ENCODE results near the gene MLC1.

MLC1 gene

GRCh38 chr22:50058061-50058905 lies 26.9 kb downstream of the MLC1 start, which contains the start of gene TTLL8:
Gene TTLL8, minus strand, starts transcription at chr22:50058298.
- DNase-seq (ENCODE audit: low spot score): no peak

- DNase-seq (ENCODE audit: low spot score): no peak
Measured at GRCh38 chr22:50057278-50058060, 27.8 kb downstream of the MLC1 start.

GRCh38 chr22:50056214-50056972 lies 28.8 kb downstream of the MLC1 start:
- no peak for DNase-seq (ENCODE audit: low spot score)

GRCh38 chr22:50053861-50054260 lies 31.4 kb downstream of the MLC1 start:
- no peak for DNase-seq (ENCODE audit: low spot score)

GRCh38 chr22:50051930-50052329 lies 33.3 kb downstream of the MLC1 start:
- no peak for DNase-seq (ENCODE audit: low spot score)

- no peak for DNase-seq (ENCODE audit: low spot score)
Measured at GRCh38 chr22:50049299-50050195, 35.7 kb downstream of the MLC1 start.

GRCh38 chr22:50048836-50049235 lies 36.4 kb downstream of the MLC1 start:
- DNase-seq (ENCODE audit: low spot score): no peak

- DNase-seq (ENCODE audit: low spot score): no peak
Measured at GRCh38 chr22:50048061-50048765, 37.0 kb downstream of the MLC1 start.

- DNase-seq (ENCODE audit: low spot score): no peak
Measured at GRCh38 chr22:50047346-50047745, 37.9 kb downstream of the MLC1 start.

- no peak for DNase-seq (ENCODE audit: low spot score)
Measured at GRCh38 chr22:50046481-50047245, 38.6 kb downstream of the MLC1 start.

GRCh38 chr22:50046019-50046415 lies 39.2 kb downstream of the MLC1 start:
- DNase-seq (ENCODE audit: low spot score): no peak

GRCh38 chr22:50045211-50046018 lies 39.8 kb downstream of the MLC1 start:
- DNase-seq (ENCODE audit: low spot score): no peak

- DNase-seq (ENCODE audit: low spot score): no peak
Measured at GRCh38 chr22:50044485-50045118, 40.6 kb downstream of the MLC1 start.

- DNase-seq (ENCODE audit: low spot score): no peak
Measured at GRCh38 chr22:50041361-50042065, 43.7 kb downstream of the MLC1 start.

GRCh38 chr22:50040717-50041116 lies 44.5 kb downstream of the MLC1 start:
- no peak for DNase-seq (ENCODE audit: low spot score)

GRCh38 chr22:50039669-50040443 lies 45.4 kb downstream of the MLC1 start:
- no peak for DNase-seq (ENCODE audit: low spot score)
